ENCODE measurements around the gene RABEP1.

GRCh38 chr17:5262416-5262991 lies 19.6 kb upstream of the RABEP1 start:
- no peak for TF ChIP-seq ZFP3 (CRISPR knock-in tag; IDR thresholded peaks at IDR 0.05)
- no peak for TF ChIP-seq PATZ1 (CRISPR knock-in tag; IDR thresholded peaks at IDR 0.05; ENCODE audit: borderline replicate concordance)
- no peak for TF ChIP-seq ZFP30 (CRISPR knock-in tag; IDR thresholded peaks at IDR 0.05)
- no peak for TF ChIP-seq BACH2 (CRISPR knock-in tag; IDR thresholded peaks at IDR 0.05; ENCODE audit: borderline replicate concordance)
- no peak for TF ChIP-seq CSDC2 (CRISPR knock-in tag; IDR thresholded peaks at IDR 0.05)

Measured in SK-N-SH treated with all-trans-retinoic acid at 6 μM for 48 hours (cell line).